Activated T-helper 1 cell treated with anti-CD3 and anti-CD28 coated beads, Interleukin-2, amount 50 U/mL, for 16 hours (primary cell): ENCODE measurements around the gene KLK2.

ENCODE experiments used
- DNase-seq, 2 donors: peaks; one replicate each; pipeline ENCODE4 v3.0.0-alpha.2; 2020; ENCODE audit warnings: low read depth in 1 of 2, low spot score in 1 of 2

KLK2 gene

DNA sequence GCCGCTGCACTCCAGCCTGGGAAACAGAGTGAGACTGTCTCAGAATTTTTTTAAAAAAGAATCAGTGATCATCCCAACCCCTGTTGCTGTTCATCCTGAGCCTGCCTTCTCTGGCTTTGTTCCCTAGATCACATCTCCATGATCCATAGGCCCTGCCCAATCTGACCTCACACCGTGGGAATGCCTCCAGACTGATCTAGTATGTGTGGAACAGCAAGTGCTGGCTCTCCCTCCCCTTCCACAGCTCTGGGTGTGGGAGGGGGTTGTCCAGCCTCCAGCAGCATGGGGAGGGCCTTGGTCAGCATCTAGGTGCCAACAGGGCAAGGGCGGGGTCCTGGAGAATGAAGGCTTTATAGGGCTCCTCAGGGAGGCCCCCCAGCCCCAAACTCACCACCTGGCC, at the start of gene KLK2:
Gene KLK2 (plus strand): TSS at position 384 of the 400 bp plus-strand sequence. CDS start 35 bp downstream, outside the sequence.
- DNase-seq = no peak

DNA sequence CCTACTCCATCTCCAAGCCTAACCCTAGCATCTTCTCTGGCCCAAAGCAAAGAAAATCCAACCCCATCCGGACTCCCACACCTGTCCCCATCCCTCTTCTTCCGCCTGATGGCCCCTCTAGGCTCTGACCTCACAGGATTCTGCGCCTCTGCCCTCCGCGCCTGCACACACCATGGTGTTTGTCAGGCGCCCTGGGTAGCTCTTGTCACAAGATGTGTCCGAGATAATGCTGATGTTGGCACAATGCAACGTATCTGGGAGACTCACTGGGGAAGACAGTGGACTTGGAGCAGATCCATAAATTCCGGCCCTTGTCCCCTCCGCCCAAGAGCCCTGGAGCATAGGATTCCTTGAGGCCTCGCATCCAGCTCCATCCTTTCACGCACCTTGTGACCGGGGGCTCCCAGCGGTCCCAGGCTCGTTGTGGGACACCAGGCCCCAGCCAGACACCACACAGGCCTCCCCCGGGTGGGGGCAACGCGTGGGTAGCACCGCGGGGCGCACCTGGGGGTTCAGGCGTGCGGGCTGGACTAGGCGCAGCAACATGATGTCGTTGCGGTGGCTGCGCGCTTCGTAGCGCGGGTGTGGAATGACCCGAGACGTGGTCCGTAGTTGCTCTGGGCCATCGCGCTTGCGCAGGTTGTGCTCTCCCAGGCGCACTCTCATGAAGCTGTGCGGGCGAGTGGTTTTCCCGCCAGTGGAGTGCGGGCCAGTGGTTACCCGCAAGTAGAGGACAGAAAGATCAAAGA, 46.6 kb upstream of the KLK2 start:
- no peak for DNase-seq

DNA sequence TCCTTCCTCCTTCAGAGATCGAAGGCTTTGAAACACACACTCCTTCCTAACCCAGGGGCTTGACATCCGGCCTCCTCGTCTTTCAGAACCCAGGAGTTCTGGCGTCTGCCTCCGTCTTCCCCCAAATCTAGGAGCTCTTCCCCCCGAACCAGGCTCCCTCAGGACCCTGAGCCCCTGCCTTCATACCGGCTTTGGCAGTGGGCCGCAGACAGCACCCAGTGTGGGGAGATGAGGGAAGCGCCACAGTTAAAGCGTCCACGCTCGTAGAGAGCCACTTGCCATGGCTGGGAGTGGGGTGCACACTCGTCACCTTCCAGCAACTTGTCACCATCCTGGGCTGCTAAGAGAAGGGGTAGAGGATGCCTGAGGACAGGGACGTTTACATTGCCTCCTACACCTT, 45.8 kb upstream of the KLK2 start:
- no peak for DNase-seq

DNA sequence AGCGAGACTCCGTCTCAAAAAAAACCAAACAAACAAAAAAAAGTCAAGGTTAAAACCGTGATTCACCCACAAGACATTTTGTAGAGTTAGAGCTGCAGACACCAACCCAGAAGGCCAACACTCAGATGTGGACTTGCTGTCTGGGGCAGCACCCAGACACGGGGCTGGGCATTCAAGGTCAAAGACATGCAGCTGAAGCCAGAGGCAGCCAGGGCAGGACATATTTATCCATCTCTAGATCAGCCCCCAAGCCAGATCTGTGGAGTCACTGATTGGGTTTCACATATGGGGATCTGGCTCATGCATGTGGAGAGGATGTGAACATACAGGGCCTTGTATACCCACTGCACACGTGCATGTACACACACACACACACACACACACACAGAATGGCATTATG, 43.4 kb upstream of the KLK2 start:
- no peak for DNase-seq

DNA sequence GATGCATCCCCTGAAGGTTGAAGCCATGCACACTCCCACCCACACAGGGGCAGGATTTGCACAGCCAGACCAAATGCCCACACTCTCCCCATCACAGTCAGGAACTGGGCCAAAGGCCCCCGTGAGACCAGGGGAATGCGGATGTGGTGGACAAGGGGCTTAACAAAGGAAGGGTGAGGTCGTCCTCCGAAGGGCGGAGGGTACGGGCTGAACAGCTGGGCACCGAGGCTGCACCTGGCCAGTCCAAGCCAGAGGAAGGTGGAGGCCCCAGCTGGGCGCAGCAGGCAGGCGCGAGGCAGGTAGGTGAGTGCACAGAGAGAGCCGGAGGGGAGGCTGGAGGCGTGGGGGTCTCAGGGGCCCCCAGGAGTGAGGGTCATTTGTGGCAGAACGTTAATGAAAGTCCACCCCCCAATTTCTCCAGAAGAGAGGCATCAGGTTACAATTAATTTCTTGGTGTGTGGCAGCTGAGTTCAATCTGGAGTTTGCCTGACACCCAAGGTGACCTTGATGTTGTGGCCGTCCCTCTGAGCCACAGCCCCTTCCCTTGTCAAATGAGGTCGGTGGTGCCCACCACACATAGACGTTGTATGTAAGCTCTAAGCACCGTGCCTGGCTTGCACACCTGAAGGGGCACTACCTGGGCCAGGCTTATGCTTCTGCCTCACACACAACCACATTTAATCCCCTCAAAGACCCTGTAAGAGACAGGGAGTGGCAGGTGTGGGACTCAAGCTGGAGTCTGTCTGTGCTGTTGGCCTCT, 42.8 kb upstream of the KLK2 start:
- no peak for DNase-seq

DNA sequence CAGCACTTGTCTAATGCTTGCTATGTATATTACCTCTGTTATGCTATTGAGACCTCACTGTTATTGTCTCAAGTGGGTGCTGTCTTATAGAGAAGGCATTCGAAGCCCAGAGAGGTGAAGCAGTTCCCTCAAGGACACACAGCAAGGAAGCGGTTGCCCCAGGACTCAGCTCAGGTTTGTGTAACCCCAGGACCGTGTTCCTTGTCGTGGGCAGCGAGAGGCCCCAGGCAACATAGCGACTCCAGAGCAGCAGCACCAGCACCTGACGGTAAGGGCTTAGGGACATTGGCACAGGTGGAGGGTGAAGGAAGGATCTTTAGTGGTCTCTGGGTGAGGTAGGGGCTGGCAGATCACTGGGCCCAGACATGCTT, 42.2 kb upstream of the KLK2 start:
- no peak for DNase-seq

DNA sequence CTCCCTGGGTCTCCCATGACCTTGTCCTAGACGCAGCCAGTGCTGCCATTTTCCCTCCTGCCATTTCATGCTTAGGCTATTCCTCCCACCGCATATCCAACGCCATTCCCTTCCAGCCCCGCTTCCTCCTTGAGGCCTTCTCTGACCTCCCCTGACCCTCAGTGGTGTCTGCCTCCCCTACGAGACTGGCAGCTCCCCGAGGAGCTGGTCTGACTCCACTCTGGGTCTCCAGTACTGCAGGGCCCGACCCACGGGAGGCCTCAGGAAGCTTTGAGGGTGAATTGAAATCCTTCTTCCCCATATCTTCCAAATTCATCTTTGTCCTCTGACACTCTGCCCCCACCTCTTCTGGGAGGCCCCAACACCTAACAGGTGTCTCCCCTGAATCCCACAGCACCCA, 40.6 kb upstream of the KLK2 start:
- no peak for DNase-seq

DNA sequence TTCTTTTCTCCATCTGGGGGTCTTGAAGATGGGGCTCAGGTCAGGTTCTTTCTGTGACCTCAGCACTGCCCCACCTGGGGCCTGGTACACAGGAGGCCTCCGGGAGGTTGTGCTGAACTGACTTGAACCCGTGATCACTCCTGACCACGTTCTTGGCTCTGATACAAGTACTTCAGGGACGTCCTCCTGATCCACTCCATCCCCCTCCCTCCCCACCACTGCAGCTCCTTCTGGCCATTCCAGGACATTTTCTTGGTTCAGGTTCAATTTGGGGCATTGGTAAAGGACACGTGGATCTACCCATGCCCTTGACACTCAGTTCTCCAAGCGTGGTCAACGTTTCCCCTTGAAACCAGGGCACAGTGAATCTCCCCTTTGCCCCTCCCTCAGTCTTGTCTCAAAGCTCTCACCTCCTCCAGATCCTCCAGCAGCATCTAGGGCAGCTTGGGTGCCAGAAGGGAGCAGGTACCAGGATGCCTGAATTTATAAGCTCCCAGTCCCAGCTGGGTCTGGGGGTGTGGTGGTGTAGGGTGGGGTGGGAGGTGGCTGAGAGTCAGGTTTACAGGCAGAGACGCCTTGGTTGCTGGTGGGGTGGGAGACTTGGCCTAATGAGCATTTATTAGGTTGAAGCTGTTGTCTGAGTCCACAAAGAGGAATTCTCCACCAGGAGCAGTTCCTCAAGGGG, 40.0 kb upstream of the KLK2 start, which contains the start of gene KLK15:
Gene KLK15 (minus strand): TSS at position 458 of the 685 bp plus-strand sequence. CDS start 2,082 bp downstream, outside the sequence.
- DNase-seq = no peak

DNA sequence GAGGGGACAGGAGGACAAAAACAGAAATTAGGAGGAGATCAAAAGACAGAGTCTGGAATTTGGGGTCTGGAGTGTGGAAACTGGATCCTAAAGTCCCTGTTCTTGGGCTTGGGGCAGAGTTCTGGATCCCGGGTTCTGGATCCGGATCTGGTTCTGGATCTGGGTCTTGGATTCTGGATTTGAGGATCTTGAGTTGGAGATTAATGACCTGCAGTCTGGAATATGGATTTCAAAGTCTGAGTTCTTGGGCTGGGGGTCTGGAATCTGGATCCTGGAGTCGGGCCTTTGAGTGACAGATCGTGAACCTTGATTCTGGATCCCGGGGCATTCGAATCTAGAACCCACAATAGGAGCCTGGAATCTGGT, 39.5 kb upstream of the KLK2 start:
- no peak for DNase-seq

DNA sequence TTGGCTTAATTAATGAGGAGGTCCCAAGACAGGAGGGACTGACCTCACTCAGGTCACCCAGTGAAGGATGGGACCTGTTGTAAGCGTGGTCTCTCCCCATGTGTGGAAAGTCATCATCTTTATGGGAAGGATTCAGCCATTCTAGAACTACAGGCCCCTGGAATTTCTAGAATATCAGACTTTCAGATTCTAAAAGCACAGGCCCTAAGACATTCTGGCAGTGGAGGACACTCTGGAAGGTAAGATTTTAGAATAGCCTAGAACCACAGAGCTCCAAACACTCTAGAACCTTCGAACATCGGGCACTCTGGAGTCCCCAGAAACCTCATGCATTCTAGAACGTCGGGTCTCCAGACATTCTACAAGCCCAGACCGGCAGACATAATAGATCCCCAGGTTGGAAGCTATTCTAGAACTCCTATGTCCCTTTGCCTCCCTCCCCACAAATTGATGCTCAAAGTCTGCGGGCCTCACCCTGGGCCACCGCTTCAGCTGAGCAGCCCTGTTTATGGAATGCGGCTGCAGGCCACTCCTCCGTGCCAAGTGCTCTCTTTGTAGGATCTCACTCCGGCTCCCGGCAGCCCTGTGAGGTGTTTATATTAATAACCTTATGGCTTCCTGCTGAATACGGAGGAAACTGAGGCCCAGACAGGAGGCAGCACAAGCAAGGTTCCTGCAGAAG, 38.0 kb upstream of the KLK2 start:
- no peak for DNase-seq

DNA sequence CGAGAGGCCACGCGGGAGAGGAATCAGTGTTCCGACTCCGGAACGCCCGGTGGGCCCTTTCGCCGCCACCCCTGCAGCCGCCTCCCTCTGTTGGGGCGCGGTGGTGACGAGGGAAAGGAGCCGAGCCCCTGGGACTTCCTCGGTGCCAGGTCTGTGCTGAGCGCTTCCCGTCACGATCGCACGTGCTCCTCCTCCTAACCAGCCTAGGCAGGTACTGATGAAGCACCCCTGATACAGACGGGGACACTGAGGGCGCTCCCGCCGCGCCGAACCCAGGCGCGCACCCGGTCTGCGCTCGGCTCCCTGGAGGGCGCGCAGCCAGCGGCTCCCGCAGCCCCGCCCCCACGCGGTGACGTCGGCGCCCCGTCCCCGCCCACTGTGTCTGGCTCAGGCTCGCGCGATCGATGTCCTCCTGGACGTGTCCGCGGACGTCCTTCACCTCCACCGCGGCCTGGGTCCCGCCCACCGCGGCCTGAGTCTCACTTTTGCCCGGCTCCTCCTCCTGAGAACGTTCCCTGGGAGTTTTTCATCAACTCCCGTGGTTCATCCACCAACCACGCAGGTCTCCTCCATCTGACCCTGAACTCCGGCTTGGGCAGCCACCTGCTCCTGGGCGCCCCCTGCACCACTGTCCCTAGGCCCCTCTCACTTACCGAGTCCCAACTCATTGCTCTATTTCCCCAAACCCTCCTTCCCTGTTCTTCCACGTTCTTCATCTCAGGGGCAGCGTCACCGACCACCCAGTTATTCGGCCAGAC, 37.3 kb upstream of the KLK2 start:
- peak; percentile 20 to 37 for DNase-seq

DNA sequence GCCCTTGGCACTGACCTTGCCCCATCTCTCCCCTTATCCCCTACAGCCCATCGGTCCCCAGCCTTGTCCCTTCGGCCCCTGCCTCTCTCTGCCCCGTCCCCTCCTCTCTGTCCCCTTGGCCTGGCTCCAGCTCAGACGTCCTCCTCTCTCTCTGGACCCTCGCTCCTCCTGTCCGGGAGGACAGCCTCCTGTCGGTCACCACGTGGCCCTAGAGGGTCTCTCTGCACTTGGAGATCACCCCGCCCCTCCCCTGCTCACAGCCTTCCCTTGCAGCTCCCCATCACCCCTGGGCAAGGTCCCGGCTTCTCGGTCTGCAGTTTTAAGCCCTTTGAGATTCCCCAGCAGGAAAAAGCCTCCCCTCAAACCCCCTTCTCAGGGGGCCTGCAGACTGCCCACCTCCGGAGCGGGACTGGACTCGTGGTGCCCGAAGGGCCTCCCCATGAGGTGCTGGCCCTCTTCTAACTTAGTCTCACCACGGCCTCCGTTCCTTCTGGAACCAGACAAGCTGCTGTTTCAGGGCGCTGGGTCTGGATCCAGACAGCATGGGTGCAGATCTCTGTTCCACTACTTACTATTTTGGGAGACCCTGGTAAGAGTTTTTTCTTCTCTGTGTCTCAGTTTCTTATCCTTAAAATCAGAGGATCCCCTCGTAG, 36.6 kb upstream of the KLK2 start:
- DNase-seq = no peak

DNA sequence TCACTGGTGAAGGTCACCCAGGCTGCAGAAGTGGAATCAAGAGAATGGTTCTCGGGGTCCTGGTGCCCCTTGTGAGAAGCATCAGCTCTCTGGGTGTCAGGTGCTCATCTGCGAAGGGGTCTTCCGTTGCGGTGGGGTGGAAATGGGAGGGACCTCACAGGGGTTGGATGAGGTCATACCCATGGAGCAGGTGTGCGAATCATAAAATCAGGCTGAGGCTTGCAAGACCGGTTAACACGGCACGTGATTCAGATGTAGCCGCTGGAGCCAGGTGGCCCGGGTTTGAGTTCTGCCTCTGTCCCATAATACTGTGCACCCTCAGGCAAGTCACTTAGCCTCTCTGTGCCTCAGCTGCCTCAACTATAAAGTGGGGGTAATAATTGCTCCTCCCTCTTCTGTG, 35.9 kb upstream of the KLK2 start:
- no peak for DNase-seq

DNA sequence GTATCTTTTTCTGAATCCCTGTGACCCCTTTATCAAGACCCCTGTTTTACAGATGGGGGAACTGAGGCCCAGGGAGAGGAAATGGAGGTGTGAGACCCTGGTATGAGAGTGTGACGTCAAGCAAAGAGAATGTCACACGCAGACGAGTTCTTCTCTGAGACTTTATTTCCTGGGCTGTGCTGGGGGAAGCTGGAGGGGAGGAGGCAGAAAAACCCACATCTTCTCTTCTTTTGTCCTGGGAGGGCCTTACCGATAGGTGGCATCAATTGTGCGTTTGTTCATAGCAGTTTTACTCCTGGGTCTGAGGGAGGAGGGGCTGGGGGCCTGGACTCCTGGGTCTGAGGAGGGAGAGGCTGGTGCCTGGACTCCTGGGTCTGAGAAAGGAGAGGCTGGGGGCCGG, 35.0 kb upstream of the KLK2 start:
- DNase-seq = no peak

DNA sequence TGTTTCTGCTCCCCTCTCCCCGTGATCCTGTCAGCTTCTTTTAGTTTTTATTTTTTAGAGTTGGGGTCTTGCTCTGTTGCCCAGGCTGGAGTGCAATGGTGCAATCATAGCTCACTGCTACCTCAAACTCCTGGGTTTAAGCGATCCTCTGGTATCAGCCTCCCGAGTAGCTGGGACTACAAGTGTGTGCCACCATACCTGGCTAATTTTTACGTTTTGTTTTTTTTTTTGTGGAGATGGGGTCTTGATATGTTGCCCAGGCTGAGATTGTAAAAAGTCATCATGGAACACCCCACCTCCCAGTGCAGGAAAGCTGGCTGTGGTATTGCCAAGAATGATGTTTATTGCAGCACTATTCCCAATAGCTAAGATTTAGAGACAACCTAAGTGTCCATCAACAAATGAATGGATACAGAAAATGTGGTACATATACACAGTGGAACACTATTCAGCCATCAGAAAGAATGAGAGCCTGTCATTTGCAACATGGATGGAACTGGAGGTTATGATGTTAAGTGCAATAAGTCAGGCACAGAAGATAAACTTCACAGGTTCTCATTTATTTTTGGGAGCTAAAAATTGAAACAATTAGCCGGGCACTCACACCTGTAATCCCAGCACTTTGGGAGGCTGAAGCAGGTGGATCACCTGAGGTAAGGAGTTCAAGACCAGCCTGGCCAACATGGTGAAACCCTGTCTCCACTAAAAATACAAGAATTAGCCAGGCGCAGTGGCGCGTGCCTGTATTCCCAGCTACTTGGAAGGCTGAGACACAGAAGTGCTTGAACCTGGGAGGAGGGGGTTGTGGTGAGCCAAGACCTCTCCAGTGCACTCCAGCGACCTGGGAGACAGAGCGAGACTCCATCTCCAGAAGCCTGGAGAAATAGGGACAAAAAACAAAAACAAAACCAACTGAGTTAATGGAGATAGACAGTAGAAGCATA, 33.3 kb upstream of the KLK2 start:
- no peak for DNase-seq

DNA sequence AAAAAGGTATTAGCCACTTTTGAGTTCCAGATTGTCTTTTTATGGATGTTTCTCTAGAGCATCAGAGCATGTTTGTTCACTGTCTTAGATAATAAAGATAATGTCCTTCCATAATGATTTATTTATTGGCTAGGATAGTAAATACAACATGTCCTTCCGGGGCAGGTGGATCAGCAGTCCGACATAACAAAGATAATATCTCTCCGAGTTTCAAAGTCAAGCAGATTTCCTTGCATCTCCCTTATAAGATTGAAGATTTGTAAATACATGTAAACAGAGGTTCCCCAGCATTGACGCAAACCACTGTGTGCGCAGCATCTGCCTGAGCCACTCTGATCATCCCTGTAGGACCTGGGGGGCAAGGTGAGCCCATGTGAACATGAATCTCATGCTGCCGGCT, 31.1 kb upstream of the KLK2 start:
- no peak for DNase-seq

DNA sequence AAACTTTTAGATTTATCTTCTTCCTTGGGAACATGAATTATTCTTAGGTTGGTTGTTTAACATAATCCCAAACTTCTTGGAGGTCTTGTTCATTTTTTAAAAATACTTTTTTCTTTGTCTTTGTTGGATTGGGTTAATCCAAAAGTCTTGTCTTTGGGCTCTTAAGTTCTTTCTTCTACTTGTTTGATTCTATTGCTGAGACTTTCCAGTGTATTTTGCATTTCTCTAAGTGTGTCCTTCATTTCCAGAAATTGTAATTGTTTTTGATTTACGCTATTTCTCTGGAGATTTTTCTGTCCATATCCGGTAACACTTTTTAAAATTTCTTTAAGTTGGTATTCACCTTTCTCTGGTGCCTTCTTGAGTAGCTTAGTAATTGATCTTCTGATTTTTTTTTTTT, 30.0 kb upstream of the KLK2 start:
- no peak for DNase-seq

DNA sequence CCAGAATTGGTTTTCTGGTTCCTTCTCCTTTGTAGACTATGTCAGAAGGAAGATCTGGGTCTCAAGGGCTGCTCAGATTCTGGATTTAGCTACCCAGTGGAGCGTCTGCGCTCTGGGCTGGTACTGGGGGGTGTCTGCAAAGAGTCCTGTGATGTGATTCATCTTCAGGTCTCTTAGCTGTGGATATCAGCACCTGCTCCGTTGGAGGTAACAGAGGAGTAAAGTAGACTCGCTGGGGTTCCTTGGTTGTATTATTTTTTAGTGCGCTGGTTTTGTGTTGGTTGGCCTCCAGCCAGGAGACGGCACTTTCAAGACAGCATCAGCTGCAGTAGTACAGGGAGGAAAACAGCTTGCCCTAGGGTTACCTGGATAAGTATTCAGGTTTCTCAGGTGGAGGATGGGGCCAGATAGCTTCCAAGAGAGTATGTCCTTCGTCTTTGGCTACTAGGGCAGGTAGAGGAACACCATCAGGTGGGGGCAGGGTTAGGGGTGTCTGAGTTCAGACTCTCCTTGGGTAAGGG, 29.5 kb upstream of the KLK2 start:
- DNase-seq = no peak
